Stimulated activated naive CD4-positive, alpha-beta T cell treated with Interleukin-2 at 50 U/mL for 16 hours (primary cell): Measurements from ENCODE around the gene POLA1.

Experiments used
- DNase-seq: peaks from one replicate; lab custom pipeline; 2025; lab: John Stamatoyannopoulos, UW

Gene POLA1

GRCh38 chrX:24696294-24696693 is 2.6 kb downstream of the POLA1 start:
- DNase-seq: no peak

DNA sequence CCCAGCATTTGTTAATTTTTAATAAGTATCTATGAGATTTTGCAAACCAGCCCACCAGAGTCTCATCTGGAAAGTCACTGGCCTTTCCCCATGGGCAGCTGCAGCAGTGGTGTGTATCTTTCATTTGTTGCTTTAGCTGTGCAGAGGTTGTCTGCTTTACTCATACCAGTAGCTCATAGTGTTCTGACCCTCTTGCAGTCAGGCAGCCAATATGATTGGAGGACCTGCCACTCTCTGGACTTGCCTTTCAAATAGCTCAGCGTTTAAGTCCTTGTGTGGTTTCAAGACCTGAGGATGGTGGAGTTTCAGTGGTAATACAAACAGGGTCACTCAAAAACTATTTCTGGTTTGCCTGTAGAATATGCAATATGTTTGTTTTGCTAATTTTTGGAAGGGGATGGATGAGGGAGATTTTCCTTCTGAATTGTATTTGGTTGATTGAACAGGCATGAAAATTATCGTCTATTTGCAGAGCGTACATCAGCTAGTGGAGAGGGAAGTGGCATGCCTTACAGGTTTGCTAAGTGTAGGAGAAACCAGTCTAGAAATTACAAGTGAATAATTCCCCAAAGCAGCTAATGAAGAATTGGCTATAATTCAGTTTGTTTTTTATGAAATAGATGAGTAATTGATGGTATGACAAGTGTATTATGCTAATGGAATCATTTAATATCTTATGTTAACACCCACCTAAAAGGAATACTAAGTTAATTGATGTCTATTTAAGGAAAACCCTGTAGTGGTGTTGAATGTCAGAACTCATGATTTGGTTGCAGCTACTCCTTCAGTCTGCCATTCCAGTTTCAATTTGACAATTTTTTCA is 8.9 kb downstream of the POLA1 start:
- no peak for DNase-seq

GRCh38 chrX:24703185-24703494 is 9.4 kb downstream of the POLA1 start:
- DNase-seq: peak; percentile 18

DNA sequence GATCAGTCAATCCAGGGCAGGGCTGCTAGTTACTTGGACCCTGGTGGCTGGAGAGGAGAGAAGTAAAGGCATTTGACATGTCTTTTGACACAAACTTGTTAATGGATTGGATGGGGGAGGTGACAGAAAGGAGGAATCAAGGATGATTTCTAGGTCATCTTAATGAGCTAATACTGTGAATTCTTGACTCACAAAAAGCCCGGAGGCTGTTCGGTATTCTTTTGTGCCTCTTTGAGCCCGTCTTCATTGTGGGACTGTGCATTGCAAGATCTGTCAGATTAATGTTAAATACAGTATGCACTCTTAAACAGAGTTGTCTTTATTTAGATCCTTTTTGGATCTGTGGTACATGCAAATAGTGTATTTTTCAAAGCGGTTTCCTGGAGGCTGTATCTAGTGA is 25.1 kb downstream of the POLA1 start:
- no peak for DNase-seq

GRCh38 chrX:24720036-24720435 is 26.3 kb downstream of the POLA1 start:
- DNase-seq: no peak

- DNase-seq: no peak
Observed at GRCh38 chrX:24728530-24728929, 34.8 kb downstream of the POLA1 start.

DNA sequence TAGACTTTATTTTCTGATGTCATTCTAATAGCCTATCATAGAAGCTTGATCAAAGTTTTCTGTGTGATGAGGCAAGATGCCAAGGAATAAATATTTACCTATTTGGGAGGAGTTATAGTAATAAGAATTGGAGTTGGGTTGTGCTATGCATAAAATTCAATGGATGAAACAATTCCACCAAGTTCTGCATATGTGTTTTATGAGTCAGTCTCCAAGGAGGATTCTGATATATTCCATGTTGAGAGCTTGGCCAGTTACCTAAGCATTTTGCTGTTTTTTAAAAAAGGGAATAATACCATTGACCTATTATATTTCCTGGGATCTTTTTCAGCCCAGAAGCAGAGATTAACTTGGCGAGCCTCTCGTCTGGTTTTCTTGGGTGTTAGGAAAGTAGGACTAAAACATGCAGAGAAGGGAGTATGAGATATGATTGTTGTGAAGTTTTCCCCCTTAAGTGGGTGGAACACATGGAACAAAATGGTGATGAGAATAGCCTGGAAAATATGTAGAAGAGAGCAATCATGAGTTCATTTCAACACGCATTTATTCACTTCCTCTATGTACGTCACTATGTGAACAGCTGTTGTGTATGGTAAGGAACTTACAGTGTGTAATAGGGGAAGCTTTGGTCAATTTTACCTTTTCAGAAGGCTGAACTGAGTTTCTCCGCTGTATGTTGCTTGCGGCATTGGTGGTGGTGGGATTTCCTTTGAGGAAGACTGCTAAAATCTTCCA is 39.2 kb downstream of the POLA1 start:
- DNase-seq: no peak

DNA sequence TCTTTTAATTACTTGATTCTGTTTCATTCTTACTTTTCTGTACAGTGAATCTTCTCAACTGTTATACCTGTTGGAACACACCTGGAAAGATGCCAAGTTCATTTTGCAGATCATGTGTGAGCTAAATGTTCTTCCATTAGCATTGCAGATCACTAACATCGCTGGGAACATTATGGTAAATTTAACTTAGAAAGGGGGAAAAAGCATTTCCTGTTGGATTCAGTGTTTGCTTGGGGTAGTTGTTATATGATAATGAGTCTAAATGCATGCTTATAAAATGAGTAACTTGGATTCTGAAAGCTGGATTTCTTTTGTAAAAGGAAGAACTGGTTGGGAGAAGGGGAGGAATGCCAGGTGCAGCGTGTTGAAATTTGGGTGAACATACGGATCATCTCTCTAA is 47.6 kb downstream of the POLA1 start:
- DNase-seq: no peak

DNA sequence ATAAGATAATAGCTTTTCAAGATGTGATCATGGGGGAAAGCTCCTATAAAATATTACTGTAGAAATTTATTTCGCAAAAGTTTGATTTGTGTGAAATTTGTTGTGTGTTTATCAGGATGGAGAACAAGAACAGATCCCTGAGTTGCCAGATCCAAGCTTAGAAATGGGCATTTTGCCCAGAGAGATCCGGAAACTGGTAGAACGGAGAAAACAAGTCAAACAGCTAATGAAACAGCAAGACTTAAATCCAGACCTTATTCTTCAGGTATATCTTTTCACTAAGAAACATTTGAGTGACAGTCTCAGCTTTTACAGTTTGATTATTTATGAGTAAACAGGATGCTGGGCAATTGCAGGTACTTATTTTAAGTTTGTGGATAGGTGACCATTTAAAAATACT is 54.5 kb downstream of the POLA1 start:
- DNase-seq: no peak

- no peak for DNase-seq
Observed at GRCh38 chrX:24759786-24760185, 66.1 kb downstream of the POLA1 start.

- no peak for DNase-seq
Observed at GRCh38 chrX:24760363-24761000, 66.8 kb downstream of the POLA1 start.

- no peak for DNase-seq
Observed at GRCh38 chrX:24761306-24761705, 67.6 kb downstream of the POLA1 start.

- DNase-seq: no peak
Observed at GRCh38 chrX:24763989-24764388, 70.3 kb downstream of the POLA1 start.

DNA sequence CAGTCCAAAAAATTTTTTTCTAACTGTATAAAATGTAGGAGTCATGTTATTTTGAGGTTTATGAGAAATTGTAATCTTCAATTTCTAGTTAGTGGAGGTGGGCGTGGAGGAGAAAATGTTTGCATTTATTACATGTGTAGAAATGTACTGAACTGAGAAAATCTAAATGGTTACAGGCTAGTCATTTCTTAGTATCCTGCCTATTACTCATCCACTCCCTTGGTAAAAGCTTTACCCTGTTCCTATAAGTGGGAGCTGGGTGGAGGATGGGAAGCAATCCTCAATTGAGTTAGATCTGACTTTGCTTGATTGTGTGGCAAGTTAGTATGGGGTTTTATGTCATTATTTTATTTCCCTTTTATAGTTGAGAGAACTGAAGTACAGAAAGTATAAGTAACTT is 73.8 kb downstream of the POLA1 start:
- DNase-seq: no peak

DNA sequence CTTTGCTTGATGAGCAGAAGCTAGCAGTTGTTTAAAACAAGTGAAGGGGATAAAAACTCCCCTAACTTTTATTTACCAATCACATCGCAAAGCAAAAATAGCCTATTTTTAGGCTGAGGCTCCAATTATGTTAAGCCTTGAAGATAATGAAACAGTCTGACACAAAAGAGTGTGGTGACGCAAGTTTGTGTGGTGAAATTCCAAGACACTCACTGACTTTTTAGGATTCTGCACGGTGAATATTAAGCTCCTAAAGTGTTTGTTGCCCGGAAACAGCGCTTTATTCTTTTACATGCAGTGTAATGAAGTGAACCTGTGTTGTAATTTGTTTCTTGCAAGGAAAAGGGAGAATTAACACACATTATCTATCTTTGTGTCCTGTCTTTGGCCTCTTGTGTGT is 74.8 kb downstream of the POLA1 start:
- no peak for DNase-seq

- DNase-seq: no peak
Observed at GRCh38 chrX:24774650-24775049, 80.9 kb downstream of the POLA1 start.

- DNase-seq: no peak
Observed at GRCh38 chrX:24775891-24776290, 82.2 kb downstream of the POLA1 start.

DNA sequence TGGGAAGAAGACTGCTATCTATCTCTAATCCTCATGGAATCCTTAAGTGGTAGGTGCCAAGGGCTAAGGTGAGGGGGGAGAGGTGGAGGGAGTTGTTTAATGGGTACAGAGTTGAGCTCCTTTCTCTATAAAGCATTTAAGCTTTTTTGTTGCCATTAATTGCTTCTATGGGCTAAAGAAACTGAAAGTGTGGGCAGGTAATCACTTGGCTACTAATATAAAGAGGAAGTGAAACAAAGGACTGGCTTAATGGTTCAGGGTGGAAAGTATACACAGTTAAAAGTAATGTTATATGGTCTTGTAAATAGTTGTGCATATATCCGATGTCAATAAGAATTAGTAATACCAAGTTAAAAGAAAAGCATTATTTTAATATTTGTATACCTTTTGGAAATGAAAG is 83.9 kb downstream of the POLA1 start:
- DNase-seq: no peak

GRCh38 chrX:24782011-24782410 is 88.3 kb downstream of the POLA1 start:
- no peak for DNase-seq

GRCh38 chrX:24789047-24789446 is 95.3 kb downstream of the POLA1 start:
- no peak for DNase-seq

DNA sequence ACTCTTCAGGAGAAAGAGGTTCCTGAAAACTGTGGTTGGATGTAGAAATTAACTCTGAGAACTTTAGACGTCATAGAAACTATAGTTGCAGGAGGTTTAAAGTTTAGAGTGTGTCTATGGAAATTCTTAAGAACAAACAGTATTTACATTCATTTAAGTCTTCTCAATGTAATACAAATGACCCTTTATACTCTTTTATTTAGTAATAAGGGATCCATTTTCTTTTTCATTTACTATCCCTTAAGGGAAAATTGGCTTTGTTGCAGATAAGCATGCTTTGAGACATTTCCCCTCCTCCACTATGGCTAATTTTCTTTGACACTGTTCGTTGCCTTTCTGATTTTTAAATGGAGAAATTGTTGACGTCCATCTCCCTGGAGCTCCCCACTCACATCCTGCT is 96.4 kb downstream of the POLA1 start:
- DNase-seq: no peak

GRCh38 chrX:24796204-24796603 is 102.5 kb downstream of the POLA1 start:
- DNase-seq: no peak

- no peak for DNase-seq
Observed at GRCh38 chrX:24799078-24799477, 105.4 kb downstream of the POLA1 start.
